Right lobe of liver (tissue), 6 donors: ENCODE measurements around the gene LMLN. TPM values are rescaled to one million over a fixed set of nuclear protein-coding genes. Genes with fewer than 3 reads are reported as not detected.

ENCODE experiments used
- ATAC-seq, 4 donors: fragments of 200-7000 bp; cut with Tn5 transposase; one replicate each; pipeline ENCODE4 v1.9.1; 2020; ENCODE audit warnings: mild to moderate bottlenecking in 4 of 4, moderate library complexity in 4 of 4
- DNase-seq, 3 donors: peaks; one replicate each; pipeline ENCODE4 v3.0.0-alpha.2; 2020
- H3K27ac ChIP-seq, 3 donors: fragments of 200-600 bp; one replicate each; pipeline ENCODE4 v1.8.0; 2022
- H3K27me3 ChIP-seq, 2 donors: fragments of 200-600 bp; one replicate each; pipeline ENCODE4 v1.8.0; 2022
- H3K36me3 ChIP-seq, 4 donors: fragments of 200-600 bp; sonication (generic) in 1 of 4; one replicate each; pipeline versions ENCODE4 v1.5.1 to v1.8.0; 2017 to 2022; ENCODE audit warnings: control low read depth in 1 of 4
- H3K4me1 ChIP-seq, 4 donors: fragments of 200-600 bp; sonication (generic) in 1 of 4; one replicate each; pipeline versions ENCODE4 v1.5.1 to v1.8.0; 2017 to 2022; ENCODE audit warnings: control low read depth in 1 of 4
- H3K4me3 ChIP-seq, 3 donors: fragments of 200-600 bp; one replicate each; pipeline ENCODE4 v1.8.0; 2022
- H3K9me3 ChIP-seq, 4 donors: fragments of 200-600 bp; sonication (generic) in 1 of 4; one replicate each; pipeline versions ENCODE4 v1.5.1 to v1.8.0; 2017 to 2022; ENCODE audit warnings: control low read depth in 1 of 4
- POLR2A ChIP-seq: fragments of 450-650 bp; IDR thresholded peaks from one replicate; pipeline ENCODE4 v1.6.1; 2017; ENCODE audit warnings: antibody characterized with exemption, mild to moderate bottlenecking
- WGBS: methylation state at CpG from one replicate; pipeline ENCODE4 v1.1.6; 2018; ENCODE audit warnings: low coverage, low lambda C conversion rate; ENCODE audit not compliant: insufficient coverage; ENCODE audit errors: missing lambda C conversion rate; 5-methylcytosine and 5-hydroxymethylcytosine counted together
- intact Hi-C, 2 donors: fragments of 100-400 bp; cut with DNase I; formaldehyde crosslinking; loops; one replicate each; pipeline versions ENCODE4 v1.11.2 to v1.14.1; 2022
- total RNA-seq, 6 experiments: library from RNA; depleted of rRNA in 2 of 6; stranded (reverse); fragments of >200 nt in 2 of 6; fragmentation: NEBNext Ultra II Directional in 3 of 6; extraction: Animal tissue kit (Norgen Biotek cat#: 25700) in 3 of 6; gene quantifications; one replicate each; pipeline versions ENCODE4 v1.1.0 to v1.2.4, GENCODE V29; 2016 to 2023
- TF ChIP-seq, protein P1 (sequence below), 4 donors: fragments of 200-600 bp in 3 of 4; fragments of 450-650 bp in 1 of 4; IDR thresholded peaks; one replicate each; pipeline versions ENCODE4 v1.5.1 to v1.8.0; 2016 to 2022; ENCODE audit warnings: antibody characterized with exemption in 4 of 4, mild to moderate bottlenecking in 2 of 4
- donor health status: DM: no; HTN: yes; CAD: no.
- donor health status: DM: no; HTN: no; CAD: no.
- donor health status: DM: no; HTN: no; CAD: no.
- donor health status: DM: no; HTN: yes; CAD: no.
- donor health status: DM: no; HTN: yes; CAD: no.

Gene LMLN
- total RNA-seq, 6 experiments from 2014 or later, result 1.5 to 3.2 (median 2.4) TPM

DNA sequence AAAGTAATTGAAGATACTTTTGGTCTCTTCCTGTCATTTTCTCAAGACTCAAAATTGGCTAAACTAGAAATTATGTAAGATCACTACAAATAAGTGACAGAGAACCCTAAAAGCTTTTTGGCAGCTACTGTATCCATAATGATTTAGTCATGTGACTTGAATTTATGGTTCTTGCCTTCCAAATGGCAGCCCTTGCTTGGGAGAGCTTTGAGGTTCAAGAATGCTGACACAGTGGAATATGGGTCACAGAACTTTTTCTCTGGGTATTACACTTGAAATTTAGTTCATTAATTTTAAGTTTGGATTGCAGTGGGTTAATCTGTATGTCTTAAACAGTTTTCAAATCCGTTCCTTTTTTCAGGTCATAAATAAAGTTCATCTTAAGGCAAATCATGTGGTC is 14.0 kb downstream of the LMLN start:
- no peaks in the 10 kb centered on the region for H3K36me3 ChIP-seq
- ATAC-seq, result no peak
- intact Hi-C loops, result no loop called here
- no peaks in the 10 kb centered on the region for H3K27me3 ChIP-seq
- H3K27ac ChIP-seq, result no peak overlapping the region
- 93% methylated on average over 1 of the region's 1 CpG for WGBS
- no peaks in the 10 kb centered on the region for H3K9me3 ChIP-seq
- no peak for TF ChIP-seq POLR2A
- TF ChIP-seq, protein P1, sequence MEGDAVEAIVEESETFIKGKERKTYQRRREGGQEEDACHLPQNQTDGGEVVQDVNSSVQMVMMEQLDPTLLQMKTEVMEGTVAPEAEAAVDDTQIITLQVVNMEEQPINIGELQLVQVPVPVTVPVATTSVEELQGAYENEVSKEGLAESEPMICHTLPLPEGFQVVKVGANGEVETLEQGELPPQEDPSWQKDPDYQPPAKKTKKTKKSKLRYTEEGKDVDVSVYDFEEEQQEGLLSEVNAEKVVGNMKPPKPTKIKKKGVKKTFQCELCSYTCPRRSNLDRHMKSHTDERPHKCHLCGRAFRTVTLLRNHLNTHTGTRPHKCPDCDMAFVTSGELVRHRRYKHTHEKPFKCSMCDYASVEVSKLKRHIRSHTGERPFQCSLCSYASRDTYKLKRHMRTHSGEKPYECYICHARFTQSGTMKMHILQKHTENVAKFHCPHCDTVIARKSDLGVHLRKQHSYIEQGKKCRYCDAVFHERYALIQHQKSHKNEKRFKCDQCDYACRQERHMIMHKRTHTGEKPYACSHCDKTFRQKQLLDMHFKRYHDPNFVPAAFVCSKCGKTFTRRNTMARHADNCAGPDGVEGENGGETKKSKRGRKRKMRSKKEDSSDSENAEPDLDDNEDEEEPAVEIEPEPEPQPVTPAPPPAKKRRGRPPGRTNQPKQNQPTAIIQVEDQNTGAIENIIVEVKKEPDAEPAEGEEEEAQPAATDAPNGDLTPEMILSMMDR (IDR thresholded peaks at IDR 0.05), result no peak
- no peak for DNase-seq
- H3K4me3 ChIP-seq, result no peak overlapping the region
- no peaks in the 10 kb centered on the region for H3K4me1 ChIP-seq

DNA sequence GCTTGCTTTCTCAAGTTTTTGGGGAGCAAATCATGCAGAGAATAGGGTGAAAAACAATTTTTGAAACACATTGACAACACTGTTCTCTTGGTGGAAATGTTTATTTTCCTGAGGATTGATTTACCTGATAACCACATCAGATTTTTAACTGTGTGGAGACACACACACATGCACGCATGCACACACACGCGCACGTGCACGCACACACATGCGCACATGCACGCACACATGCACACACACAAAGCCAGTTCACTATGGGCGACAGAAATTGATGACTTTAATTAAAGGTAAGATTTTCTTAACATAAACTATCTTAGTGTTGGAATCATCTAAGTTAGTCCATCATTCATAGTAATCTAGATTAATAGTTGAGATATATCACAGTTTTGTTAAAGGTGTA is 15.3 kb downstream of the LMLN start:
- no peak overlapping the region for H3K27ac ChIP-seq
- intact Hi-C loops, result no loop called here
- no peaks in the 10 kb centered on the region for H3K27me3 ChIP-seq
- H3K4me3 ChIP-seq, result no peak overlapping the region
- ATAC-seq (no peak), DNase-seq (no peak)
- H3K4me1 ChIP-seq, result no peaks in the 10 kb centered on the region
- TF ChIP-seq, protein P1 (IDR thresholded peaks at IDR 0.05), result no peak
- no peak for TF ChIP-seq POLR2A
- no peaks in the 10 kb centered on the region for H3K9me3 ChIP-seq
- H3K36me3 ChIP-seq, result no peaks in the 10 kb centered on the region
- WGBS, result 91% methylated on average over 8 of the region's 8 CpGs

DNA sequence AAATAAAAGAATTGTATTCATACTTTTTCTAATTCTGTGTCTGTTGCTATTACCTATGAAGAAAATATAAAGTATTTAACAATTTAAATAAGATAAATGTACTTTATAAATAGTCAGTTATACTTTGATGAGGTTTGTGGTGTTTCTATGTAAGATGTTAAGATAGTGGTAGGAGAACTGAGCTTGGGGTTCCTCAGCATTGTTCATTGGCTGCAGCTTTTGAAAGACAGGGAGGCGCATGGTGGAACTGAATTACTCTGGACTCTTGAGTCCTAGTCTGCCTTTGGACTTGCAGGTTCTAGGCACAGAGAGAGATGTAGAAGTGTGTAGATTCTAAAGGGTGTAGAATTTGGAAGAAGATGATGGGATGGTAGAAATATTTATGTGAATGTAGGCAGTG is 23.1 kb downstream of the LMLN start:
- H3K4me1 ChIP-seq, result no peaks in the 10 kb centered on the region
- H3K27me3 ChIP-seq, result no peaks in the 10 kb centered on the region
- intact Hi-C loops, result no loop called here
- no peak overlapping the region for H3K4me3 ChIP-seq
- WGBS, result 100% methylated on average over 1 of the region's 1 CpG
- ATAC-seq, result no peak
- no peaks in the 10 kb centered on the region for H3K9me3 ChIP-seq
- H3K36me3 ChIP-seq, result no peaks in the 10 kb centered on the region
- no peak for TF ChIP-seq POLR2A
- TF ChIP-seq, protein P1 (IDR thresholded peaks at IDR 0.05), result no peak
- DNase-seq, result no peak
- H3K27ac ChIP-seq, result no peak overlapping the region

DNA sequence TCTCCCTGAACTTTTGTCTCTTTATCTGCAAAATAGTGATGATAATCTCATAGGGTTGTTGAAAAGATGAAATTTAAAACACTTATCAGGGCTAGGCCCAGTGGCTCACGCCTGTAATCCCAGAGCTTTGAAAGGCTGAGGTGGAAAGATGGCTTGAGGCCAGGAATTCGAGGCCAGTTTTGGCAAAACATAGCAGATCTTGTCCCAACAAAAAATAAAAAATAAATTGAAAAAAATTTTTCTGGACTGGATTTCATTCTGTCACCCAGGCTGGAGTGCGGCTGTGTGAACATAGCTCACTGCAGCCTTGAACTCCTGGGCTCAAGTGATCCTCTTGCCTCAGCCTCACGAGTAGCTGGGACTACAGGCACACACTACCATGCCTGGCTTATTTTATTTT is 29.6 kb downstream of the LMLN start:
- no peak for DNase-seq
- 86% methylated on average over 4 of the region's 4 CpGs for WGBS
- Histone ChIP-seq H3K36me3 (no peaks in the 10 kb centered on the region), H3K9me3 (no peaks in the 10 kb centered on the region), H3K27me3 (no peaks in the 10 kb centered on the region), H3K27ac (no peak overlapping the region), H3K4me3 (no peak overlapping the region), H3K4me1 (no peaks in the 10 kb centered on the region)
- no peak for ATAC-seq
- TF ChIP-seq POLR2A, result no peak
- TF ChIP-seq, protein P1 (IDR thresholded peaks at IDR 0.05), result no peak
- intact Hi-C loops, result no loop called here

DNA sequence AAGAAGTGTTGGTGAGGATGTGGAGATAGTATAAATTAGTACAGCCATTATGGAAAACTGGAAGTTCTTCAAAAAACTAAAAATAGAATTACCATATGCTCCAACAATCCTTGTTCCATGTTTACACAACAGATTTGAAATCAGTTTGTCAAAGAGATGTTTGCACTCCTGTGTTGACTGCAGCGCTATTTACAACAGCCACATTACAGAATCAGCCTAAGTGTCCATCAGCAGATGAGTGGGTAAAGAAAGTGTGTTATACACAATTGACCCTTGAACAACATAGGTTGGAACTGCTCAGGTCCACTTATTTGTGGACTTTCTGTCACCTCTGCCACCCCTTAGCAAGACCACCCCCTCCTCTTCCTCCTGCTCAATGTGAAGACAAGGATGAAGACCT is 34.7 kb downstream of the LMLN start:
- TF ChIP-seq, protein P1 (IDR thresholded peaks at IDR 0.05), result no peak
- no peak for TF ChIP-seq POLR2A
- intact Hi-C loops, result no loop called here
- ATAC-seq (no peak), DNase-seq (no peak)
- WGBS, result 73% methylated on average over 1 of the region's 1 CpG
- Histone ChIP-seq H3K9me3 (no peaks in the 10 kb centered on the region), H3K4me1 (no peaks in the 10 kb centered on the region), H3K36me3 (no peaks in the 10 kb centered on the region), H3K4me3 (no peak overlapping the region), H3K27ac (no peak overlapping the region), H3K27me3 (no peaks in the 10 kb centered on the region)
